WTC11 (cell line): Measurements from ENCODE around the gene PTER. TPM values are rescaled to one million over a fixed set of nuclear protein-coding genes. Genes with fewer than 3 reads are reported as not detected.

Experiments
- ATAC-seq: fragments of 200-7000 bp; cut with Tn5 transposase; 2 replicates; pipeline ENCODE4 v1.10.0; 2021; ENCODE audit warnings: mild to moderate bottlenecking, moderate library complexity
- Bru-seq: library from RNA; stranded (reverse); fragments of 400-500 nt; gene quantifications from one replicate; lab custom pipeline; 2021; lab: Mats Ljungman, UMichigan
- CTCF ChIA-PET: fragments of 300-600 bp; sonication (Branson Sonifier 250); formaldehyde crosslinking; loops from one replicate; lab custom pipeline; 2021; ENCODE audit warnings: antibody characterized with exemption; lab: Charles Lee
- POLR2A ChIA-PET: fragments of 350-600 bp; sonication (Branson Sonifier 250); formaldehyde crosslinking; loops from one replicate; lab custom pipeline; 2021; ENCODE audit warnings: antibody characterized with exemption; lab: Charles Lee
- DNase-seq: peaks from one replicate; pipeline ENCODE4 v3.0.0; 2021; ENCODE audit warnings: low spot score
- H3K27ac Mint-ChIP-seq: 2 replicates; pipeline ENCODE4 v1.8.0; 2021; ENCODE audit warnings: mixed read lengths
- H3K27me3 Mint-ChIP-seq: 2 replicates; pipeline ENCODE4 v1.8.0; 2021; ENCODE audit warnings: low read depth, mild to moderate bottlenecking, moderate library complexity, mixed read lengths
- H3K36me3 Mint-ChIP-seq: 2 replicates; pipeline ENCODE4 v1.8.0; 2021; ENCODE audit warnings: mixed read lengths
- H3K4me1 Mint-ChIP-seq: 2 replicates; pipeline ENCODE4 v1.8.0; 2022; ENCODE audit warnings: mixed read lengths
- H3K4me3 Mint-ChIP-seq: 2 replicates; pipeline ENCODE4 v1.8.0; 2021; ENCODE audit warnings: mild to moderate bottlenecking, moderate library complexity, mixed read lengths
- H3K9me3 Mint-ChIP-seq: 2 replicates; pipeline ENCODE4 v1.8.0; 2021; ENCODE audit warnings: mixed read lengths
- FOXJ3 ChIP-seq: sonication (generic); formaldehyde crosslinking; IDR thresholded peaks from 2 replicates; pipeline ENCODE4 v1.9.0; 2021; ENCODE audit warnings: missing genetic modification reagents, mild to moderate bottlenecking, borderline replicate concordance
- FOXK1 ChIP-seq: sonication (generic); formaldehyde crosslinking; IDR thresholded peaks from 2 replicates; pipeline ENCODE4 v1.8.0; 2022; ENCODE audit warnings: mild to moderate bottlenecking, moderate library complexity, missing genetic modification reagents
- FOXP1 ChIP-seq: sonication (generic); formaldehyde crosslinking; IDR thresholded peaks from 2 replicates; pipeline ENCODE4 v1.8.0; 2022; ENCODE audit warnings: missing genetic modification reagents, mild to moderate bottlenecking, moderate library complexity, borderline replicate concordance
- FOXP4 ChIP-seq: sonication (generic); formaldehyde crosslinking; IDR thresholded peaks from 2 replicates; pipeline ENCODE4 v1.8.0; 2022; ENCODE audit warnings: mild to moderate bottlenecking, missing genetic modification reagents
- HMGA2 ChIP-seq: fragments of 250-450 bp; sonication (Bioruptor Pico); IDR thresholded peaks from 2 replicates; pipeline ENCODE4 v1.4.0; 2021; ENCODE audit warnings: mild to moderate bottlenecking, moderate library complexity
- IRF1 ChIP-seq: sonication (generic); formaldehyde crosslinking; IDR thresholded peaks from 2 replicates; pipeline ENCODE4 v1.8.0; 2023; ENCODE audit warnings: missing genetic modification reagents
- MAX ChIP-seq: sonication (generic); formaldehyde crosslinking; IDR thresholded peaks from 2 replicates; pipeline ENCODE4 v1.8.0; 2022; ENCODE audit warnings: mild to moderate bottlenecking, missing genetic modification reagents
- NFE2L1 ChIP-seq: sonication (generic); formaldehyde crosslinking; IDR thresholded peaks from 2 replicates; pipeline ENCODE4 v1.8.1; 2023; ENCODE audit warnings: missing genetic modification reagents
- NR2C2 ChIP-seq: sonication (generic); formaldehyde crosslinking; IDR thresholded peaks from 2 replicates; pipeline ENCODE4 v1.8.0; 2022; ENCODE audit warnings: mild to moderate bottlenecking, missing genetic modification reagents
- PREB ChIP-seq: sonication (generic); formaldehyde crosslinking; IDR thresholded peaks from 2 replicates; pipeline ENCODE4 v1.8.1; 2022; ENCODE audit warnings: mild to moderate bottlenecking, missing genetic modification reagents, moderate library complexity, borderline replicate concordance
- SMAD3 ChIP-seq: sonication (generic); formaldehyde crosslinking; IDR thresholded peaks from 2 replicates; pipeline ENCODE4 v1.8.0; 2022; ENCODE audit warnings: missing genetic modification reagents, mild to moderate bottlenecking, borderline replicate concordance
- SMAD4 ChIP-seq: sonication (generic); formaldehyde crosslinking; IDR thresholded peaks from 2 replicates; pipeline ENCODE4 v1.8.0; 2022; ENCODE audit warnings: mild to moderate bottlenecking, missing genetic modification reagents
- SP1 ChIP-seq: sonication (generic); formaldehyde crosslinking; conservative IDR thresholded peaks from 2 replicates; pipeline ENCODE4 v1.8.1; 2022; ENCODE audit warnings: missing genetic modification reagents
- USF1 ChIP-seq: sonication (generic); formaldehyde crosslinking; IDR thresholded peaks from 2 replicates; pipeline ENCODE4 v1.8.0; 2022; ENCODE audit warnings: mild to moderate bottlenecking, missing genetic modification reagents
- ZBTB43 ChIP-seq: sonication (generic); formaldehyde crosslinking; IDR thresholded peaks from 2 replicates; pipeline ENCODE4 v1.8.1; 2023; ENCODE audit warnings: mild to moderate bottlenecking, missing genetic modification reagents
- ZNF121 ChIP-seq: sonication (generic); formaldehyde crosslinking; IDR thresholded peaks from 2 replicates; pipeline ENCODE4 v1.8.0; 2023; ENCODE audit warnings: missing genetic modification reagents
- ZNF232 ChIP-seq: sonication (generic); formaldehyde crosslinking; IDR thresholded peaks from 2 replicates; pipeline ENCODE4 v1.8.0; 2022; ENCODE audit warnings: mild to moderate bottlenecking, missing genetic modification reagents
- ZNF425 ChIP-seq: fragments of 250-450 bp; sonication (Bioruptor Pico); conservative IDR thresholded peaks from 2 replicates; pipeline ENCODE4 v1.9.0; 2021; ENCODE audit warnings: mild to moderate bottlenecking
- ZNF532 ChIP-seq: fragments of 250-450 bp; sonication (Bioruptor Pico); IDR thresholded peaks from 2 replicates; pipeline ENCODE4 v1.9.0; 2021; ENCODE audit warnings: mild to moderate bottlenecking, borderline replicate concordance
- ZNF671 ChIP-seq: fragments of 250-450 bp; sonication (Bioruptor Pico); IDR thresholded peaks from 2 replicates; pipeline ENCODE4 v1.8.0; 2021; ENCODE audit warnings: mild to moderate bottlenecking
- long read RNA-seq, 3 experiments: library from RNA in 1 of 3; library from capped mRNA in 1 of 3; library from polyadenylated mRNA in 1 of 3; unstranded in 2 of 3; stranded (forward) in 1 of 3; transcript quantifications; one replicate each; pipeline ENCODE4 v2.0.0, GENCODE V29; 2021
- total RNA-seq: library from RNA; stranded (reverse); gene quantifications from 3 replicates; pipeline ENCODE4 v1.2.3, GENCODE V29; 2021

Gene PTER
- total RNA-seq (7.4 to 9.3 TPM (median 7.9 TPM) in 3 replicates), Bru-seq, nascent RNA (percentile 69 among the genes with signal in this experiment)
- long read RNA-seq, experiment 1, transcript PTER-205 (5 exons, 1,203 nt): major isoform, 9 of 45 reads
- long read RNA-seq, experiment 1, transcript PTER-202 (6 exons, 3,777 nt): minor isoform, 8 of 45 reads
- long read RNA-seq, experiment 1, partial matches to known transcripts: 9 of 45 reads
- long read RNA-seq, experiment 1, other reads (novel, unspliced or antisense): 17 of 45 reads
- long read RNA-seq, experiment 2, partial matches to known transcripts: 2 of 11 reads
- long read RNA-seq, experiment 2, other reads (novel, unspliced or antisense): 6 of 11 reads
- long read RNA-seq, experiment 3, transcript PTER-205 (5 exons, 1,203 nt): major isoform, 5 of 13 reads
- long read RNA-seq, experiment 3, partial matches to known transcripts: 0 of 13 reads
- long read RNA-seq, experiment 3, other reads (novel, unspliced or antisense): 4 of 13 reads

GRCh38 chr10:16436758-16437539 lies at the start of gene PTER:
Gene PTER (plus strand): TSS chr10:16437010. CDS start chr10:16484385, 47,375 bp downstream.
- DNase-seq (peak; percentile 99), ATAC-seq (peak; percentile 100)
- ChIA-PET POLR2A (interaction anchor here (0.6 to 1.3 kb wide), 2 partner anchors 18 to 82 kb away, joined by 6 to 9 read pairs; no protein-coding TSS in a partner anchor), CTCF (interaction anchor here (0.7 to 1.4 kb wide), 3 partner anchors 82 to 341 kb away, joined by 4 to 6 read pairs (median 4); partner anchors contain the start of gene C1QL3)
- Mint-ChIP-seq H3K27ac (no peak within 1 kb of the TSS; the same call in 1 of the 2 replicates), H3K27me3 (peaks cover 7% of the 10 kb centered on the region), H3K4me1 (peaks cover 29% of the 10 kb centered on the region), H3K4me3 (peak within 1 kb of the TSS; percentile 68), H3K36me3 (no peaks in the 10 kb centered on the region), H3K9me3 (no peaks in the 10 kb centered on the region)
- TF ChIP-seq ZNF425 (CRISPR knock-in tag) (no peak), USF1 (CRISPR knock-in tag) (no peak), FOXP1 (CRISPR knock-in tag) (peak; percentile 81), FOXP4 (CRISPR knock-in tag) (peak; percentile 34; the same call in 1 of the 2 replicates), MAX (CRISPR knock-in tag) (peak; percentile 82), ZNF671 (CRISPR knock-in tag) (no peak), IRF1 (no peak), SMAD3 (CRISPR knock-in tag) (peak; percentile 70; the same call in 1 of the 2 replicates), HMGA2 (CRISPR knock-in tag) (no peak), NFE2L1 (CRISPR knock-in tag) (0 out of 2 replicates have a peak, but pooled peaks have one; percentile 73), ZBTB43 (CRISPR knock-in tag) (0 out of 2 replicates have a peak, but pooled peaks have one; percentile 19), FOXJ3 (CRISPR knock-in tag) (no peak), PREB (CRISPR knock-in tag) (no peak), ZNF232 (CRISPR knock-in tag) (0 out of 2 replicates have a peak, but pooled peaks have one; percentile 51), SP1 (CRISPR knock-in tag) (peak; percentile 86), NR2C2 (no peak), SMAD4 (CRISPR knock-in tag) (no peak), ZNF532 (CRISPR knock-in tag) (no peak), ZNF121 (peak; percentile 3; the same call in 1 of the 2 replicates), FOXK1 (0 out of 2 replicates have a peak, but pooled peaks have one; percentile 30)
